GM06990 (cell line): ENCODE data around the gene GAST.

ENCODE experiments used
- DNase-seq: peaks from one replicate; pipeline ENCODE4 v3.0.0-alpha.2; 2011; ENCODE audit not compliant: insufficient read length; ENCODE audit errors: extremely low read depth
- H3K27me3 ChIP-seq: replicated peaks from 2 replicates; pipeline ENCODE4 v1.6.0; 2011; ENCODE audit warnings: low read length; ENCODE audit not compliant: control insufficient read depth, insufficient read depth
- H3K36me3 ChIP-seq: 2 replicates; pipeline ENCODE4 v1.5.1; 2011; ENCODE audit warnings: low read length; ENCODE audit not compliant: control insufficient read depth, insufficient read depth
- H3K4me3 ChIP-seq: replicated peaks from 2 replicates; pipeline ENCODE4 v1.5.1; 2011; ENCODE audit warnings: low read depth, mild to moderate bottlenecking, control low read depth, low read length
- CTCF ChIP-seq: IDR thresholded peaks from 2 replicates; pipeline ENCODE4 v1.5.1; 2011; ENCODE audit warnings: low read length, control low read depth, mild to moderate bottlenecking, inconsistent platforms; ENCODE audit not compliant: insufficient read depth, poor library complexity, severe bottlenecking

GAST gene

GRCh38 chr17:41730479-41730878 lies 18.3 kb downstream of the GAST start:
- Histone ChIP-seq H3K4me3 (no peak overlapping the region), H3K27me3 (peaks cover 1% of the 10 kb centered on the region), H3K36me3 (no peaks in the 10 kb centered on the region)
- TF ChIP-seq CTCF, result no peak
- no peak for DNase-seq

- no peaks in the 10 kb centered on the region for H3K36me3 ChIP-seq
- H3K4me3 ChIP-seq, result no peak overlapping the region
- H3K27me3 ChIP-seq, result peaks cover 1% of the 10 kb centered on the region
- DNase-seq, result no peak
- no peak for TF ChIP-seq CTCF
These were observed 19.7 kb downstream of the GAST start for GRCh38 chr17:41731836-41732235.

- no peak for DNase-seq
- Histone ChIP-seq H3K4me3 (no peak overlapping the region), H3K27me3 (peaks cover 1% of the 10 kb centered on the region), H3K36me3 (no peaks in the 10 kb centered on the region)
- no peak for TF ChIP-seq CTCF
These were observed 21.4 kb downstream of the GAST start for GRCh38 chr17:41733348-41734138.

GRCh38 chr17:41734139-41734948 lies 22.2 kb downstream of the GAST start, which contains the start of gene HAP1:
TSS of gene HAP1 (minus strand) at chr17:41734643. CDS start at chr17:41734634, 9 bp downstream.
- TF ChIP-seq CTCF, result no peak
- no peak within 1 kb of the TSS for H3K4me3 ChIP-seq
- H3K27me3 ChIP-seq, result peaks cover 1% of the 10 kb centered on the region
- no peak for DNase-seq
- no peaks in the 10 kb centered on the region for H3K36me3 ChIP-seq

- Histone ChIP-seq H3K4me3 (no peak overlapping the region), H3K27me3 (peaks cover 1% of the 10 kb centered on the region), H3K36me3 (no peaks in the 10 kb centered on the region)
- no peak for DNase-seq
- no peak for TF ChIP-seq CTCF
These were observed 22.8 kb downstream of the GAST start for GRCh38 chr17:41734949-41735313.
